ENCODE results near the gene AFF4. TPM values are rescaled to one million over a fixed set of nuclear protein-coding genes. Genes with fewer than 3 reads are reported as not detected.
A peak's percentile ranks its signal among the peaks of the same experiment; 100 is the strongest.
"Not testable (repeated sequence)": the region's sequence is repeated elsewhere in the genome, so short reads cannot be mapped to it uniquely, and the experiment has no call there.

The AFF4 gene
- total RNA-seq, 1 experiment from 2014 or later: 38.6 TPM

- TF ChIP-seq ATF3 (IDR thresholded peaks at IDR 0.05) (no peak), ZBTB33 (IDR thresholded peaks at IDR 0.05; ENCODE audit: extremely low read depth, insufficient replicate concordance, low read length) (no peak)
- H3K9me2 ChIP-seq (ENCODE audit: insufficient read depth): no peaks in the 10 kb centered on the region
- H3K36me3 ChIP-seq (ENCODE audit: control insufficient read depth in 1 of 2, insufficient read depth in 2 of 2, low read length in 2 of 2): no peaks in the 10 kb centered on the region
- H2AFZ ChIP-seq (ENCODE audit: low read depth, low read length, poor library complexity, severe bottlenecking): no peak overlapping the region
- ChIA-PET RAD21 (ENCODE audit: low non-redundant PET in 1 of 2, low total read pairs in 2 of 2, uncharacterized antibody in 2 of 2, unreplicated experiment in 2 of 2) (no interaction called here), CTCF (no interaction called here), POLR2A (no interaction called here)
- BruUV-seq (replicated peaks): no TSS peak
- no peaks in the 10 kb centered on the region for H4K20me1 ChIP-seq (ENCODE audit: insufficient read depth)
- H3K9ac ChIP-seq (ENCODE audit: low read length): no peak overlapping the region
- no peaks in the 10 kb centered on the region for H3K79me2 ChIP-seq (ENCODE audit: insufficient read depth, low read length)
- H3K4me2 ChIP-seq (ENCODE audit: low read length): no peak overlapping the region
- no peak for DNase-seq (ENCODE audit: low read depth, low spot score)
- no peaks in the 10 kb centered on the region for H3K27me3 ChIP-seq (ENCODE audit: insufficient read depth, low read length)
- H3K27ac ChIP-seq (ENCODE audit: low read depth, low read length): no peak overlapping the region
- intact Hi-C loops (cut with micrococcal nuclease): no loop called here
- no peak for ATAC-seq
- no peaks in the 10 kb centered on the region; a peak in 1 of 4 replicates for H3K9me3 ChIP-seq (ENCODE audit: control insufficient read depth in 1 of 2, insufficient read depth in 1 of 2, low read depth in 1 of 2, low read length in 2 of 2)
- H3K4me1 ChIP-seq (ENCODE audit: control insufficient read depth in 1 of 2, insufficient read depth in 2 of 2, low read length in 2 of 2): peaks cover 0 to 5% of the 10 kb centered on the region in 2 experiments; a peak in 2 of 4 replicates
- no peak overlapping the region for H3K4me3 ChIP-seq (replicated peaks in 1 of 2; ENCODE audit: low read depth in 1 of 2, low read length in 2 of 2)
Measured at GRCh38 chr5:132976852-132977251, 13.4 kb upstream of the AFF4 start.

- H3K9me2 ChIP-seq (ENCODE audit: insufficient read depth); H2AFZ ChIP-seq (ENCODE audit: low read depth, low read length, poor library complexity, severe bottlenecking); H3K36me3 ChIP-seq (ENCODE audit: control insufficient read depth in 1 of 2, insufficient read depth in 2 of 2, low read length in 2 of 2); ATAC-seq; H3K9ac ChIP-seq (ENCODE audit: low read length); H3K27me3 ChIP-seq (ENCODE audit: insufficient read depth, low read length); H3K4me3 ChIP-seq (replicated peaks in 1 of 2; ENCODE audit: low read depth in 1 of 2, low read length in 2 of 2); H4K20me1 ChIP-seq (ENCODE audit: insufficient read depth); intact Hi-C loops (cut with micrococcal nuclease); H3K27ac ChIP-seq (ENCODE audit: low read depth, low read length); DNase-seq (ENCODE audit: low read depth, low spot score); CTCF ChIA-PET; H3K79me2 ChIP-seq (ENCODE audit: insufficient read depth, low read length); BruUV-seq (replicated peaks); H3K9me3 ChIP-seq (ENCODE audit: control insufficient read depth in 1 of 2, insufficient read depth in 1 of 2, low read depth in 1 of 2, low read length in 2 of 2): not testable (repeated sequence)
- RAD21 ChIA-PET (ENCODE audit: low non-redundant PET in 1 of 2, low total read pairs in 2 of 2, uncharacterized antibody in 2 of 2, unreplicated experiment in 2 of 2): interaction anchor here in 1 of 2 experiments (0.8 kb wide), 1 partner anchor 93 kb away, joined by 6 read pairs; no protein-coding TSS in a partner anchor
- POLR2A ChIA-PET: interaction anchor here (0.6 kb wide), 1 partner anchor 34 kb away, joined by 3 read pairs; no protein-coding TSS in a partner anchor
- Histone ChIP-seq H3K4me1 (ENCODE audit: control insufficient read depth in 1 of 2, insufficient read depth in 2 of 2, low read length in 2 of 2) (peaks cover 0 to 11% of the 10 kb centered on the region in 2 experiments; a peak in 2 of 4 replicates), H3K4me2 (ENCODE audit: low read length) (peak overlapping the region; percentile 42; the same call in 1 of the 2 replicates)
Measured at GRCh38 chr5:132972436-132972828, 9.0 kb upstream of the AFF4 start.
